ENCODE measurements around the gene SUN3. TPM values are rescaled to one million over a fixed set of nuclear protein-coding genes. Genes with fewer than 3 reads are reported as not detected.

Gene SUN3
- total and polyA plus RNA-seq, 2 of the 13 experiments (the other 11 are each of a cell fraction or from before 2014, with no cell fraction given), result not detected

- Histone ChIP-seq H3K4me1 (ENCODE audit: insufficient read depth, low read length) (no peaks in the 10 kb centered on the region), H3K4me2 (ENCODE audit: low read depth, low read length) (no peak overlapping the region), H3K27ac (ENCODE audit: extremely low read length, insufficient read depth, low read length) (no peak overlapping the region), H3K4me3 (replicated peaks in 1 of 3; ENCODE audit: insufficient read depth in 1 of 3, low read depth in 2 of 3, low read length in 3 of 3) (no peak overlapping the region), H3K27me3 (ENCODE audit: control insufficient read depth in 1 of 2, insufficient read depth in 2 of 2, low read length in 2 of 2) (peaks cover 1 to 4% of the 10 kb centered on the region in 2 experiments; a peak in 2 of 5 replicates), H4K20me1 (ENCODE audit: insufficient read depth, low read length) (no peaks in the 10 kb centered on the region), H3K36me3 (replicated peaks in 1 of 2; ENCODE audit: control insufficient read depth in 1 of 2, insufficient read depth in 2 of 2, low read length in 2 of 2) (no peaks in the 10 kb centered on the region), H2AFZ (ENCODE audit: low read length) (no peak overlapping the region), H3K9me3 (ENCODE audit: low read length) (no peaks in the 10 kb centered on the region), H3K9ac (ENCODE audit: insufficient read depth, low read depth, low read length) (no peak overlapping the region), H3K79me2 (ENCODE audit: insufficient read depth, low read length) (no peaks in the 10 kb centered on the region)
- no peak for FAIRE-seq
- no TSS peak for BruUV-seq (replicated peaks)
- intact Hi-C loops (cut with micrococcal nuclease; ENCODE audit: unreplicated experiment) (no loop called here), in situ Hi-C loops (cut with HindIII; ENCODE audit: extremely low pct_ligation_motif_present, low pct_unique_long_range_greater_than_20kb) (no loop called here)
- TF ChIP-seq ZNF441 (CRISPR knock-in tag; IDR thresholded peaks at IDR 0.05; ENCODE audit: borderline replicate concordance), result no peak
- no peak for TF ChIP-seq NCOA5 (CRISPR knock-in tag; IDR thresholded peaks at IDR 0.05)
- ChIA-PET CTCF (ENCODE audit: low intra/inter-chr PET ratio, low total read pairs) (no interaction called here), POLR2A (no interaction called here)
- 26% methylated on average over 8 of the region's 8 CpGs for WGBS (ENCODE audit: low lambda C conversion rate)
- ATAC-seq, result no peak
- no peak for DNase-seq (ENCODE audit: low spot score)
Measured at GRCh38 chr7:48052748-48053147, 23.8 kb upstream of the SUN3 start.

GRCh38 chr7:48049850-48050249, 20.9 kb upstream of the SUN3 start:
- 38% methylated on average over 6 of the region's 8 CpGs for WGBS (ENCODE audit: low lambda C conversion rate)
- Histone ChIP-seq H3K4me1 (ENCODE audit: insufficient read depth, low read length) (no peaks in the 10 kb centered on the region), H3K4me3 (replicated peaks in 1 of 3; ENCODE audit: insufficient read depth in 1 of 3, low read depth in 2 of 3, low read length in 3 of 3) (no peak overlapping the region), H3K27ac (ENCODE audit: extremely low read length, insufficient read depth, low read length) (no peak overlapping the region), H4K20me1 (ENCODE audit: insufficient read depth, low read length) (no peaks in the 10 kb centered on the region), H3K36me3 (replicated peaks in 1 of 2; ENCODE audit: control insufficient read depth in 1 of 2, insufficient read depth in 2 of 2, low read length in 2 of 2) (no peaks in the 10 kb centered on the region), H3K4me2 (ENCODE audit: low read depth, low read length) (no peak overlapping the region), H3K79me2 (ENCODE audit: insufficient read depth, low read length) (no peaks in the 10 kb centered on the region), H2AFZ (ENCODE audit: low read length) (no peak overlapping the region), H3K27me3 (ENCODE audit: control insufficient read depth in 1 of 2, insufficient read depth in 2 of 2, low read length in 2 of 2) (peaks cover 3 to 25% of the 10 kb centered on the region in 2 experiments; a peak in 3 of 5 replicates), H3K9me3 (ENCODE audit: low read length) (no peaks in the 10 kb centered on the region), H3K9ac (ENCODE audit: insufficient read depth, low read depth, low read length) (no peak overlapping the region)
- FAIRE-seq, result no peak
- POLR2A ChIA-PET, result no interaction called here
- DNase-seq (ENCODE audit: low spot score), result no peak
- CTCF ChIA-PET (ENCODE audit: low intra/inter-chr PET ratio, low total read pairs), result no interaction called here
- ATAC-seq, result no peak
- no peak for TF ChIP-seq ZSCAN30 (CRISPR knock-in tag; IDR thresholded peaks at IDR 0.05)
- no peak for TF ChIP-seq ZNF709 (CRISPR knock-in tag; IDR thresholded peaks at IDR 0.05)
- no peak for TF ChIP-seq PPARG (CRISPR knock-in tag; conservative IDR thresholded peaks at IDR 0.05)
- intact Hi-C loops (cut with micrococcal nuclease; ENCODE audit: unreplicated experiment), result no loop called here
- no TSS peak for BruUV-seq (replicated peaks)
- in situ Hi-C loops (cut with HindIII; ENCODE audit: extremely low pct_ligation_motif_present, low pct_unique_long_range_greater_than_20kb), result no loop called here

Data from HepG2 (cell line).